Testis (tissue), 3 donors: ENCODE results near the gene TNNC2. TPM values are rescaled to one million over a fixed set of nuclear protein-coding genes. Genes with fewer than 3 reads are reported as not detected.

Experiments used
- DNase-seq: peaks from one replicate; pipeline ENCODE4 v3.0.0-alpha.2; 2019
- H3K27ac ChIP-seq, 2 donors: fragments of 200-600 bp; sonication (generic); one replicate each; pipeline ENCODE4 v1.5.1; 2019
- H3K27me3 ChIP-seq: fragments of 200-600 bp; sonication (generic); one replicate; pipeline ENCODE4 v1.5.1; 2019
- H3K36me3 ChIP-seq: fragments of 200-600 bp; sonication (generic); one replicate; pipeline ENCODE4 v1.5.1; 2017; ENCODE audit warnings: low read depth; ENCODE audit errors: missing control alignments
- H3K4me1 ChIP-seq: fragments of 200-600 bp; sonication (generic); one replicate; pipeline ENCODE4 v1.5.1; 2019
- H3K4me3 ChIP-seq, 2 donors: fragments of 200-600 bp; sonication (generic); one replicate each; pipeline ENCODE4 v1.5.1; 2017 to 2019
- H3K9me3 ChIP-seq: fragments of 200-600 bp; sonication (generic); one replicate; pipeline ENCODE4 v1.5.1; 2017
- CTCF ChIP-seq, 3 experiments: fragments of 450-650 bp in 2 of 3; fragments of 200-600 bp in 1 of 3; sonication (generic) in 1 of 3; IDR thresholded peaks; one replicate each; pipeline ENCODE4 v1.5.1; 2016 to 2019; ENCODE audit warnings: antibody characterized with exemption in 3 of 3, mild to moderate bottlenecking in 2 of 3, moderate library complexity in 1 of 3
- POLR2A ChIP-seq: fragments of 450-650 bp; IDR thresholded peaks from one replicate; pipeline ENCODE4 v1.6.1; 2017; ENCODE audit warnings: antibody characterized with exemption, mild to moderate bottlenecking, moderate library complexity
- WGBS, 2 donors: methylation state at CpG; one replicate each; pipeline ENCODE4 v1.1.5; 2018; 5-methylcytosine and 5-hydroxymethylcytosine counted together
- intact Hi-C: fragments of 100-400 bp; cut with DNase I; formaldehyde crosslinking; loops from one replicate; pipeline ENCODE4 v1.15.1; 2023; ENCODE audit warnings: low total_unique reads
- polyA plus RNA-seq: library from polyadenylated mRNA; stranded (reverse); fragments of 350-450 nt; fragmentation: Illumina TruSeq; extraction: RNeasy Lipid Tissue Mini Kit (QIAGEN cat#74804); gene quantifications from one replicate; pipeline ENCODE4 v1.2.3, GENCODE V29; 2014; ENCODE audit warnings: low read depth, low replicate concordance; ENCODE audit not compliant: insufficient read depth
- total RNA-seq, 2 donors: library from RNA; depleted of rRNA; stranded (reverse); fragments of >200 nt; gene quantifications; one replicate each; pipeline ENCODE4 v1.2.3, GENCODE V29; 2016

The TNNC2 gene
- total and polyA plus RNA-seq, 3 donors from 2014 or later, result 4.6 to 12.1 (median 6.5) TPM

- peaks cover 8% of the 10 kb centered on the region for H3K4me1 ChIP-seq
- 70 to 79% methylated on average over 3 to 4 of the region's 4 CpGs for WGBS, 2 donors
- DNase-seq, result no peak
- intact Hi-C loops, result no loop called here
- H3K9me3 ChIP-seq, result no peaks in the 10 kb centered on the region
- H3K27me3 ChIP-seq, result no peaks in the 10 kb centered on the region
- H3K36me3 ChIP-seq, result no peaks in the 10 kb centered on the region
- H3K27ac ChIP-seq, result no peak overlapping the region
- no peak overlapping the region for H3K4me3 ChIP-seq
- TF ChIP-seq CTCF (IDR thresholded peaks at IDR 0.05) (no peak), POLR2A (no peak)
Observed at GRCh38 chr20:45780159-45780558, 47.0 kb downstream of the TNNC2 start.

- WGBS, 2 donors, result 55 to 64% methylated on average over 8 of the region's 8 CpGs
- no peak for TF ChIP-seq POLR2A
- TF ChIP-seq CTCF (IDR thresholded peaks at IDR 0.05), result no peak
- no peak overlapping the region for H3K4me3 ChIP-seq
- H3K27me3 ChIP-seq, result no peaks in the 10 kb centered on the region
- H3K27ac ChIP-seq, result peak overlapping the region in 1 of 2 donors; percentile 70
- peaks cover 8% of the 10 kb centered on the region for H3K4me1 ChIP-seq
- no peaks in the 10 kb centered on the region for H3K9me3 ChIP-seq
- DNase-seq, result peak; percentile 82
- intact Hi-C loops, result no loop called here
- no peaks in the 10 kb centered on the region for H3K36me3 ChIP-seq
Observed at GRCh38 chr20:45779011-45779915, 47.8 kb downstream of the TNNC2 start.

- Histone ChIP-seq H3K27me3 (no peaks in the 10 kb centered on the region), H3K9me3 (no peaks in the 10 kb centered on the region), H3K36me3 (no peaks in the 10 kb centered on the region), H3K27ac (no peak overlapping the region), H3K4me1 (peaks cover 8% of the 10 kb centered on the region), H3K4me3 (no peak overlapping the region)
- intact Hi-C loops, result no loop called here
- no peak for DNase-seq
- 87 to 90% methylated on average over 7 of the region's 7 CpGs for WGBS, 2 donors
- TF ChIP-seq POLR2A, result no peak
- no peak for TF ChIP-seq CTCF (IDR thresholded peaks at IDR 0.05)
Observed at GRCh38 chr20:45776931-45777330, 50.2 kb downstream of the TNNC2 start.

GRCh38 chr20:45775411-45775810 lies 51.7 kb downstream of the TNNC2 start:
- DNase-seq, result no peak
- no peaks in the 10 kb centered on the region for H3K9me3 ChIP-seq
- no peaks in the 10 kb centered on the region for H3K36me3 ChIP-seq
- H3K4me1 ChIP-seq, result peaks cover 14% of the 10 kb centered on the region
- WGBS, 2 donors, result 91 to 94% methylated on average over 5 to 6 of the region's 6 CpGs
- H3K27me3 ChIP-seq, result no peaks in the 10 kb centered on the region
- no peak overlapping the region for H3K4me3 ChIP-seq
- intact Hi-C loops, result no loop called here
- H3K27ac ChIP-seq, result no peak overlapping the region
- TF ChIP-seq POLR2A (no peak), CTCF (IDR thresholded peaks at IDR 0.05) (no peak)
